GM18508 (cell line): ENCODE data around the gene MYO1E.
"Not testable (repeated sequence)": the region's sequence is repeated elsewhere in the genome, so short reads cannot be mapped to it uniquely, and the experiment has no call there.

Source experiments
- ATAC-seq: cut with Tn5 transposase; IDR thresholded peaks from one replicate; pipeline ENCODE4 v1.9.1; 2021; ENCODE audit warnings: moderate number of reproducible peaks; ENCODE audit not compliant: insufficient read depth, unreplicated experiment

The MYO1E gene

DNA sequence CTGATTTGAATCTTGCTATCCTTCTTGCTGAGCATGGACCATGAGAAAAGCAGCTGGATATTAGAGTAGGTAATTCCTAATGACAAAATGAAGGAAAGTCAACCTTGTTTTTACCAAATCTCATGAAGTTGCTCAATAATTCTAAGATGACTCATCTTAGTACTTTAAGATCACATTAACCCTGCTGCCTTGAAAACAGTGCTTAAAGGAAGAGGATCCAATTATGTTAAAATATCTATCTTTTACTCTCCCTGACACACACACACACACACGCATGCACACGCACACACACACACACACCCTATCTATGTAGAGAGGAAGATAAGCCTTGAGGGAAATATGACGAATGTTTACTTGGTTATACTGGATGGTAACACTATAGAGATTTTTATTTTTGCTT lies 16.0 kb upstream of the MYO1E start:
- no peak for ATAC-seq

DNA sequence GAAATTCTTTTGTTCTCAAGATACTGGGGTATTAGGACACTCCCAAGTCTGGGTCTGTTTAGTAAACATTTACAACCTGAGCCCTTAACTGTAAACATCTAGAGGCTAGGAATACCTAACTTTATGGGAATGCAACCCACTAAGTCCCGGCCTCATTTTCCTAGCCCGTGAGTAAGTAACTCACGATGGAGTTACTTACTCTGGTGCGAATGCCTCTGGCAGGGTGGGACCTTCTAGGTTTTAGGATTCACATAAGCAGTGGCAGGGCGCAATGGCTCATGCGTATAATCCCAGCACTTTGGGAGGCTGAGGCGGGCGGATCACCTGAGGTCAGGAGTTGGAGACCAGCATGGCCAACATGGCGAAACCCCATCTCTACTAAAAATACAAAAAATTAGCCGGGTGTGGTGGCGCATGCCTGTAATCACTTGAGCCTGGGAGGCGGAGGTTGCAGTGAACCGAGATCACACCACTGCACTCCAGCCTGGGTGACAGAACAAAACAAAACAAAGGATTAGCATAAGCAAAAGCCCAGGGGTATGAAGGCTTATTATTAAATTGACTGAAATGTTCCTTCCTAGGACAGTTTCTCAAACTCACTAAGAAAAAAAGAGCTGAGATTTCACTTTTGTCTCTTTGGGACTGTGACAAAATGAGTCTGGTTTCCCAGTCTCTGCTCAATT lies 14.7 kb upstream of the MYO1E start:
- ATAC-seq = not testable (repeated sequence)

DNA sequence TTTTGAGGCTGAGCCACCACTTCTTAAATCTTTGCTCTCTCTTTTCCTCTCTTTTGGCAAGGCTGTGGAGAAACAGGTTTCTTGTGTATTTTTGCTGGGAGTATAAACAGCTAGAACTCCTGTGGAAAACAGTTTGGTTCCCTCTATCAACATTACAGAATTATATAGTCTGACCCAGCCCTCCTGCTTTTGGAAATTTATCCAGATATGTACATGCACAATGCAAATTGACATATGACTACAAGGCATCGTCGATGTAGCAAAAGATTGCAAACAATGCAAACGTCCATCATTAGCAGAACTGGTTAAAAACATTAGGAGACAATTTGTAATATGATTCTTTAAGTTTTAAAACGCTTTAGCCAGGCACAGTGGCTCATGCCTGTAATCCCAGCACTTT lies 12.5 kb upstream of the MYO1E start:
- ATAC-seq = no peak

DNA sequence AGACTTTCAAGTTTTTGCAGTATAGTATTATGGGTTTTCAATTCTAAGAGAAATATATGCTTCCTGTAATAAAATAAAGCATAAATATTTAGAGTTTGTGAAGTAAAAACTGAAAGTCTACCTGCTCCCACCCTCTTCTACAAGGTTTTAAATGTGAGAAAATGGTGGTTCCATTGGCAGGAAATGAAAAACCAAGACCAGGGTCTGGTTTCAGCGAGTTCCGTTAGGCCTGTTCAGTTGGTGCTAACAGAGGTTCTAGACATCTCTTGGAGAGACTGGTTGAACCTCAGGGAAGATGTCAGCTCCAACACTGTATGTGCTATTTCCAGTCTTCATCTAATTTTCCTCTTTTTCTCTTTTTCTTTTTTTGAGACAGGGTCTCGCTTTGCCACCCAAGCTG lies 11.8 kb upstream of the MYO1E start:
- no peak for ATAC-seq

DNA sequence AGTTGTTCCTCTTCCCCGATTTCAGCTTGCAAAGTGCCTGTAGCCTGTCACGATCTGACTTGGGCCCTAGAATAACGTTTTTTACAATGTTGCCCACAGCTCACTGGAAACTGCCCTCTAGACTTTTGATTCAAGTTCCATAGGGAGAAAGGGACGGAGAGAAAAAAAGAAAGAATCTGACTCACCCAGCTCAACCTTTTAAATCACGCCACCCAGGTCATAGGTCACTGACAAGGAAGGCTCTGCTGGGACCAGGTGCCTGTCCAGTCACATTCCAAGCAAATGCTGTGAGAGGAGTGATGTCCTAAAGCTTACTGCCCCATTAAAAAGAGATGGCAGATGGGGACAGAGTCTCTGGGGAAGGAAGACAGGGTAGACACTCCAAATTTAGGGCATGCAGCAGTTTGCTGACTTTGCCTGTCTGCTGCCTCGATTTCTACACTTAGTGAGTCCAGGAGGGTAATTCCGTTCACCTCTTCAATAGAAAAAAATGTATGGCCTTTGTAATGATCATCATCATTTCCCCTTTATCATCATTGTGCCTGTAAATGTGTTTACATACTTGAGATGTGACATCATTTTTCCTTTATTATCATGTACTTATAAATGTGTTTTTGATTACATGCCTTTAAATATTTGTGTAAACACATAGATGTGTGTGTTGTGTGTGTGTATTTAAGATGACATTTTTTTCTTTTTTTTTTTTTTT lies 8.4 kb upstream of the MYO1E start:
- no peak for ATAC-seq

DNA sequence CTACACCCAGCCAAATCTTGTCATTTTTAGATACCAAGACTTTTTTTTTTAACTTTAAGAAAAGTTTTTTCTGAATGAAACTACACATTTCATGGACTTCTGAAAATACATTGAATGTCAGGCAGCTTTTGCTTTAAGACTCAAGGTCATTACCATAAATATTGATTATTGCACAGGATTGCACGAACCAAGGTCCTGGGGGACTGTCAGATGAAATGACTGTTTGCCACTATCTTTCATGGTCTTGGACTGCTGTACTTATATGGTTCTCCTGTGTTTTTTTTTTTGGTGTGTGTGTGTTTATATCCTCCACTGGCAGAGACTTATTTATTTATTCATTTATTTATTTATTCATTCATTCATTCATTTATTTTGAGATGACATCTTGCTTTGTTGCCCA lies 6.9 kb upstream of the MYO1E start:
- no peak for ATAC-seq

DNA sequence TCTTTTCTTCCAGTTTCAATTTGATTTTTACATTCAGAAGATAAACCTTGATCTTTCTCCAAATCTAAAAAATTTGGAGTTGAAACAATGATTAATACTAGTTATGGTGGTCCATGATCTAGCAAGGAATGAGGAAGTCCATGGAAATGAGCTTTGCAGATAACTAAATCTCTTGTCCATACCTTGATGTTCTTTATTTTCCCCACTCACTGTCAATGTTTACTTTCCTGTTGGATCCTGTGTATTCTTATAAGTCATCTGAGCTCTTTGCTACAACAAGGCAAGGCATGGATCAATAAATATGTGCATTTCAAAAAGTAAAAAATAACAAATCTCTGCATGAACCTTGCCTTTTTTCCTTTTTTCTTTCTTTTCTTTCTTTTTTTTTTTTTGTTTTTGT lies 6.2 kb upstream of the MYO1E start:
- no peak for ATAC-seq

DNA sequence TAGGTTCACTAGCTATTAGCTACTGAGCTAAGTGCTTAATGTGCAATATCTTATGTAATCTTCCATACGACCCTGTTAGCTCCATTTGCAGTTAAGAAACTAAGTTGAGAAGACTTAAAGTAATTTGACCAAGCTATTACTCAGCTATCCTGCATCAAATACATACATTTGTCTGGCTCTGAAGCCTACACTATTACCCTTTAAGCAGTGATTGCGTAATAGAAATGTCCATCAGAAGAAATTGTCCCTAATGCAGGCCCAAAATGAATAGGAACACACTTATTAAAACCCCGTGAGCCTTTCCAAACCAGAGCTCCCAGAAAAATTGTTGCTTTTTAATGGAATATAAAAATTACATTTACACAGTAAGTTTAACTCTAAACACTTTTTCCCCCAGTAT lies 5.3 kb upstream of the MYO1E start:
- no peak for ATAC-seq

DNA sequence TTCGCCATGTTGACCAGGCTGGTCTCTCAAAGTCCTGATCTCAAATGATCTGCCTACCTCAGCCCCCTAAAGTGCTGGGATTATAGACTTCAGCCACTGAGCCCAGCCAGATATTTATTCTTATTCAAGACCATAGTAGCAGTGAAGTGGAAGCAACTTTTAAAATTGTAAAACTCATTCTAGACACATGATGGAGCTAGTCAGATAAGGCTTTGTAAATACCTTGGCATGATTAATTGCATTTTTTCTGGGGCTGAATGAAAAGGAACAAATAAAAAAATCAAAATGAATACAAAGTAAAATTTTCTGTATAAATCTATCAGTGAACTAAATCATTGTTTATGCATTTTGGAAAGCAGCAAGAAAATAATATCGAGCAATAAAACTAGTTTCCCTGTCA lies 4.1 kb upstream of the MYO1E start:
- ATAC-seq = no peak

DNA sequence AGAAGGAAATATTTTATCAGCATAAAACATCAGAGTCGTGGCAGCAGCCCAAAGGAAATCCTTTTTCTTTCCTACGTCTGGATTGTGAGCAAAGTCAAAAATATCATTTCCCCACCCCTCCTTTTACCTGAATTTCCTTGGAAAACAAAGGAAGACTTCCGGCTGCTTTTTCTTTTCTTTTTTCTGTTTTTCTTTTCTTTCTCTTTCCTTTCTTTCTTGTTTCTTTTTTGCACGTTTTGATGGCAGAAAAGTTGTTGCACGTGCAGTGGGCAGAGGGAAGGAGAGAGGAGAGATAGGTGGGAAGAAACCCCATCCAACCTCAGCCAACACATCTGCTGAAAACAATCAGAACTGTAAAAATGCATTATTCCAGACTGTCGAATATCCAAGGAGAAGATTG lies 544 bp upstream of the MYO1E start:
- no peak for ATAC-seq

DNA sequence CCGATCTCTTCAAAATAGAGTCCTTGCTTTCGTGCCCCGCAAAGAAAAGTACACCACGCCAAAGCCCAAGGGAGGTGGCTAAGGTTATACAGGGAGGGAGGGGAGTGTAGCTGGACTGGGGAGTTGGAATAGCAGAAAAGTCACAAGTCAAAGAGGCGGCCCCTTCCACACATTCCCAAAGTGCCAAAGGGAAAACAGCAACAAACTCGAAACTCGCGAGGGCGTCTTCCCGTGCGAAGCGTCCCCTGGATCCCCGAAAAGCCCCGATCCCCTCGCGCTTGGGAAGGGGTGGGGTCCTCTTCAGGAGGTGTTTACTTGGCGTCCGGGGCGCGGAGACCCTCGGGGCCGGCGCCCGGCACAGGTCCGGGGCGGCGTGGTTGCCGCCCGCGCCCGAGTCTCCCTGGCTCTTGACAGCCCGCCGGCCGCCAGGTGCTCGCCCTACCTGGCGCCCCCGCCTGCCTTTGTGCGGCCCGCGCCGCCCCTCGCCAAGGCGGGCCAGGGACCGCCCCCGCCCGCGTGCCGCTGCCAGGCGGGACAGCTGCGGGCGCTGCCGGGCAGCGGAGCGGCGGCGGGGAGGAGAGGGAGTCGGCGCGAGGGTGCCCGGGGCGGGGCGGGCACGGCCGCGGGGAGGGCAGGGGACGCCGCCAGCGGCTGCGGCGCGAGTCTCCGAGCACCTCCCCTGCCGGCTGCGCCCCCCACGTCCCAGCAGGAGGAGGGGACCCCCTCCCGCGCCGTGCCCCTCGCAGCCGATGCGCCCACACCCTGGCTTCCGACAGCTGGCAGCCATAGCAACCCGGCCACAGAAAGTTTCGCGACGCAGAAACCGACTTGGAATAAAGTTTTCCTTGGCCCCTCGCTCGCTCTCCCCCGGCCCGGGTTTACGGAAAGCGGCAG lies 966 bp downstream of the MYO1E start:
- ATAC-seq = no peak

DNA sequence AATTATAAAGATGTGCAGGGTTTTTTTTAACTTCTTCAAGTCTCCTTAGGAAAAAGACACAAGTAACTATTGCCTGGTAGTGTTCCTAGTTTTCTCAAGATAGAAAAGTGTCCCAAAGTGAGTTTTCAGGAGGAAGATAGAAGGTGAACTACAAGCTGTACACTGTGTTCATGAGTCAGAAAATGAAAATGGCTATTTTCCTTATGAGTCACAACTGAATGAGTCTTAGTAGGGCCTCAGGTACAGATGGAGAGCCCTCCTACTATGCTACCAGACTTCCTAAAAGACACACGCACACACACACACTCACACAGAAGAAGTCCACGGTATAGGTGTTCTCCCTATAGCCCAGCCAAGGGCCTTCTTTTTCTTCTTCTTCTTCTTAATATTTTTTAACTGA lies 3.1 kb downstream of the MYO1E start:
- no peak for ATAC-seq

DNA sequence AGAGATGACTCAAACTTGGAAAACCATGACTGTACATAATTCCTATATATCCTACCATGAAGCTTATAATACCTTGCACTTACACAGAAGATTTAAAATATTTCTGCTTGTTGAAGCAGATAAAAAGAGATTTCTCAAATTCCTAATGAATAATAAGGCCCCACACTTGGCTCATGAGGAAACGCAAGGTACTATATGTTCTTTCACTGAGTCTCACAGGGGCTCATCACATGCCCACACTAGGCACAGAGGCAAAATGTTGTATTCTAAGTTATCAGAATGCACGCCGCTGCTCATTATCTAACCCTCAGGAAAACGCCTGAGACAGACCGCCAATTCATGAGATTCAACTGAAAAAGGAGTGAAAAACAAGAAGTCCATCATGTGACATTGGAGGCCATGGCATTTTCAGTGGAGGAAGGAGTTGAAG lies 5.6 kb downstream of the MYO1E start:
- ATAC-seq = no peak

DNA sequence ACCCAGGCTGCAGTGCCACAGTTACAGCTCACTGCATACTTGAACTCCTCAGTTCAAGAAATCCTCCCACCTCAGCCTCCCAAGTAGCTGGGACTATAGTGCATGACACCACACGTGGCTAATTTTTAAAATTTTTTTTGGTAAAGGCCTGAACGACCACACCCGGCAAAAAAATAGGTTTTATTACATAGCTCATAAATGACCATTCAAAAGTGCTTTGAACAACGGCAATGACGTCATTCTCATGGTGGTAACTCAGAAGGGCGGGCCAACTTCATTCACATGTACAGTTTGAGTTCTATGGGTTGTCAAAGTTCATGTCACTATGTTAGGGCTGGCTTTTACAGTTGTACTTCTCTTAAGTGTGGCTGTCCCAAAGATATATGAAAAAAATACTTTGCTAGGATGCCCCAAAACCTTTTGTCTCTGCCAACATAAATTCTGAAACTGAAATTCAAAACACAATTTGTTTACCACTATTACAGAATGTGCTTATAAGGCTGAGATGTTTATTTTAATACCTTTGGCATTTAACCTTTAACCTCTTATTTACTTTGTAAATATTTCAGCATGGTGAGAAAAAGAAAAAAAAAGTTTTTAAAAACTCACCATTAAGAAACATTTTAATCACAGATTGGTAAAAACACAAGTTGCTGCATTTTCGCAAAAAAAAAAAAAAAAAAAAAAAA lies 6.2 kb downstream of the MYO1E start:
- no peak for ATAC-seq

DNA sequence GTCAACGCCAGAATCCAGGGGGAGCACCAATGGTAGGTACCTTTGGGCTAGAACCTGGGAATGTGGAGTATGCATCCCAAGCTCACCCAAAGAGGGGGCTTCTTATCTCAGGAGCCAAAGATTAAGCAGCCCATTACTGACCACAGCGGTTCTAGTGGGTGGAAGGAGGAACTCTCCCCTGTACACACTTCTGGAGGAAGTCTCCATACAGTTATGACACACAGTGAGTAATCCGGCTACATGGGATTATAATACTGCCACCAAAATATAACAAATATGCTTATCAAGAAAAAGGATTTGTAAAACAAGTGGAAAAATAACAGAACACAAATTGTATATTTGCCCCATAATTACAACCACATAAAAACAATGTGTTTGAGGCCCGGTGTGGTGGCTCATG lies 8.4 kb downstream of the MYO1E start:
- no peak for ATAC-seq

DNA sequence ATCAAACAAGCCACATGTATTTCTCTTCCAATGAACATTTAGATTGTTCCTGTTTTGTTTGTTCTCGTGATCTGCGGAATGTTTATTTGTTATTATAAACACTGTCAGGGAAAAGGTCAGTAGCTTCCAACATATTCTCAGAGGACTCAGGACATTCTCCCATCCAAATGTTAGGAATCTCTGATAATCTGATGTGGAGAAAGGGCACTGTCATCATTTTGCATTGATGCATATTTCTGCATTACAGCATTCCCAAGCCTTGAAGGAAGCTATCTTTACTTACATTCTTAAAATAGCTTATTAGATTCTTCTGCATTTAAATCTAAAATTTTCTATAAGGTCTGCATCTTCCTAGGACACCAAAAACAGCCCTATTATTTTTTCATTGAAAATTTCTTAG lies 10.3 kb downstream of the MYO1E start:
- ATAC-seq = no peak

DNA sequence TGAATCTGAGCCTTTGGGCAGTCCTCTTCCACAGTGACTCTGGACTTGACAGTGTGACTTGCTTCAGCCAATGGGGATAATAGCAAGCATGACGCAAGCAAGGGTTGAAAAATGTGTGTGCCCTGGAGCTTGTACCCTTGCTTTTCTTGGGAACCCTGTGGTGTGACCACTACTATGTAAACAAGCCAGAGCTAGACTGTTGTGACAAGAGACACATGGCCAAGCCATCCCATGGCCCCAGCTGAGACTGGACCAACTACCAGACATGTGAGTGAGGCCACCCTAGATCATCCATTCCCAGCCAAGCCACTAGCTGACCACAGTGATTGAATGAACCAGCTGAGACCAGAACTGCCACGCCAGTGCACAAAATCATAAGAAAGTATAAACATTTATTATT lies 11.8 kb downstream of the MYO1E start:
- ATAC-seq = no peak

DNA sequence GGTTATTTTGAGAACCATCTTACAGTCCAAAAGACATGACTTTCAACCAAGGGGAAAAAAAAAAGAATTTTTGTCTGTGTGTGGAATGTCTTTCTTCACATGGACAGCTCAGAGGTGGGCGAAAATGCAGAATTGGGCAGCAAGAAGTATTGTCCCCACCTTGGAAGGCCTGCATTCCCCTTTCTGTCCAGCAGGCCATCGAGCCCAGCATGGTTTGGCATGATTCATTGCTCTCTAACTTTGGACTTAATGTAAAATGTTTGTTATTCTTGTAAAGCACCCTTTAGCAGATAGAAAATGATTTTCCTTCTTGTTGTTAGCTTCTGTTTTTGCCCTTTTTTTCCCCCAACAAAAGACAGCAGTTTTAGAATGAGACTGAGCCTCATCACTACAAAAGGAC lies 12.4 kb downstream of the MYO1E start:
- ATAC-seq = no peak

DNA sequence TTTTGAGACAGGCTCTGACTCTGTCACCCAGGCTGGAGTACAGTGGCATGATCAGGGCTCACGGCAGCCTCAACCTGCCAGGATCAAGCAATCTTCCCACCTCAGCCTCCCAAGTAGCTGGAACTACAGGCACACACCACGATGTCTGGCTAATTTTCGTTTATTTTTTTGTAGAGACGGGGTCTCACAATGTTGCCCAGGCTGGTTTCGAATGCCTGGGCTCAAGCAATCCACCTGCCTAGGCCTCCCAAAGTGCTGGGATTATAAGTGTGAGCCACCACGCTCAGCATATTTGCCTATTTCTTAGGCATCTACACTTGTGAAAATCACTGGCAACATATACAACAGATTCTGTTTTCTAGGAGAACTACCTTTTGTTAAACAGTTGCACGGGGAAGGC lies 16.9 kb downstream of the MYO1E start:
- ATAC-seq = no peak

DNA sequence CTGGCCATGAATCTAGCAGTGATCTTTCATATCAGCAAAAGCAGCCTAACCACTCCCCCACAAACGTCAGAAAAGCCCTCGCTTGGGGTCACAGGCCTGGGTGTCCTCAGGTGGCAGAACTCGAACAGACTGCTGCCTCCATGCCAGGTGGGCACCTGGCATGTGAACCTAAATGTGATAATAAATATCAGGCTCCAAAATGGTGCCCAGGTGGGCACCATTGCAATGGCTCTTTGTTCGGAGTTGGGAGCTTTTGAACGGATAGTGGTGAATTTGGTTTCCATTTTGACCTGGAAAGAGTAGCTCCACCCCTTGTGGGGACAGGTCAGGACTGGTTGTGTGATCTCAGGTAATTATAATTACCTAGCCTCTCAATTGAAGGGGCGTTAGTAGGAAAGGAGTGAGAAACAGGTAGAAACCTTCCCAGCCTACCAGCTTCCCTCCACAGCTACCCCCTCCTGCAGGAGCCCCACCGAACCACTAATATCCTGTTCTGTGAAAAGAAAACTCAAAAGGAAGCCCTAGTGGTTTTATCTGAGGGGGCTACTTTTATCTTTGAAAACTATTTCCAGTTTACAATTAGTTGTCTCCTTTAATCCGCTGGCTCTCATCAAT lies 18.1 kb downstream of the MYO1E start:
- no peak for ATAC-seq
